ENCODE results near the gene RTEL1. TPM values are rescaled to one million over a fixed set of nuclear protein-coding genes. Genes with fewer than 3 reads are reported as not detected.
A peak's percentile ranks its signal among the peaks of the same experiment; 100 is the strongest.

RTEL1 gene
- total RNA-seq, 2 donors from 2014 or later = 13.5 to 17.3 TPM

- no peak for DNase-seq
- intact Hi-C loops (cut with DNase I) = no loop called here
- no peak for ATAC-seq
Measured at GRCh38 chr20:63733579-63734081, 75.5 kb downstream of the RTEL1 start.

GRCh38 chr20:63734111-63734945 is 76.2 kb downstream of the RTEL1 start:
- no peak for DNase-seq
- no peak for ATAC-seq
- intact Hi-C loops (cut with DNase I) = no loop called here

DNA sequence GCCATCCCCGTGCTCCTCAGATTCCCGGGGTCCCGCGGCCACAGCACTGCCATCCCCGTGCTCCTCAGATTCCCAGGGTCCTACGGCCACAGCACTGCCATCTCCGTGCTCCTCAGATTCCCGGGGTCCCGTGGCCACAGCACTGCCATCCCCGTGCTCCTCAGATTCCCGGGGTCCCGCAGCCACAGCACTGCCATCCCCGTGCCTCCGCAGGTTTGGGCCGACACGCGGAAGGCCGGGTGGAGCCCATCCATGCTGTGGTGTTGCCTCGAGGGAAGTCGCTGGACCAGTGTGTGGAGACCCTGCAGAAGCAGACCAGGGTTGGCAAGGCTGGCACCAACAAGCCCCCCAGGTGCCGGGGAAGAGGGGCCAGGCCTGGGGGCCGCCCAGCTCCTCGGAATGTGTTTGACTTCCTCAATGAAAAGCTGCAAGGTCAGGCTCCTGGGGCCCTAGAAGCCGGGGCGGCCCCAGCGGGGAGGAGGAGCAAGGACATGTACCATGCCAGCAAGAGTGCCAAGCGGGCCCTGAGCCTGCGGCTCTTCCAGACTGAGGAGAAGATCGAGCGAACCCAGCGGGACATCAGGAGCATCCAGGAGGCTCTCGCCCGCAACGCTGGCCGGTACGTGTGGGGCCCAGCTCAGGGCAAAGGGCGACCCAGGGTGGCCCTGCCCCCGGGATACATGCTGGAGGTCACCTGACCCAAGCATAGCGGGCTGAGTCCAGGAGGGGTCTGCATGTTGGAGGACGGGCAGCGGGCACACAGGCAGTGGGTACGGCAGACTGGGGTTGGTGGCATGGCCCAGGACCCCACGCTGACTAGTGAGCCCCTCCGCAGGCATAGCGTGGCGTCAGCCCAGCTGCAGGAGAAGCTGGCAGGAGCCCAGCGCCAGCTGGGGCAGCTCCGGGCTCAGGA is 77.1 kb downstream of the RTEL1 start:
- ATAC-seq = no peak
- intact Hi-C loops (cut with DNase I) = no loop called here
- DNase-seq = no peak

DNA sequence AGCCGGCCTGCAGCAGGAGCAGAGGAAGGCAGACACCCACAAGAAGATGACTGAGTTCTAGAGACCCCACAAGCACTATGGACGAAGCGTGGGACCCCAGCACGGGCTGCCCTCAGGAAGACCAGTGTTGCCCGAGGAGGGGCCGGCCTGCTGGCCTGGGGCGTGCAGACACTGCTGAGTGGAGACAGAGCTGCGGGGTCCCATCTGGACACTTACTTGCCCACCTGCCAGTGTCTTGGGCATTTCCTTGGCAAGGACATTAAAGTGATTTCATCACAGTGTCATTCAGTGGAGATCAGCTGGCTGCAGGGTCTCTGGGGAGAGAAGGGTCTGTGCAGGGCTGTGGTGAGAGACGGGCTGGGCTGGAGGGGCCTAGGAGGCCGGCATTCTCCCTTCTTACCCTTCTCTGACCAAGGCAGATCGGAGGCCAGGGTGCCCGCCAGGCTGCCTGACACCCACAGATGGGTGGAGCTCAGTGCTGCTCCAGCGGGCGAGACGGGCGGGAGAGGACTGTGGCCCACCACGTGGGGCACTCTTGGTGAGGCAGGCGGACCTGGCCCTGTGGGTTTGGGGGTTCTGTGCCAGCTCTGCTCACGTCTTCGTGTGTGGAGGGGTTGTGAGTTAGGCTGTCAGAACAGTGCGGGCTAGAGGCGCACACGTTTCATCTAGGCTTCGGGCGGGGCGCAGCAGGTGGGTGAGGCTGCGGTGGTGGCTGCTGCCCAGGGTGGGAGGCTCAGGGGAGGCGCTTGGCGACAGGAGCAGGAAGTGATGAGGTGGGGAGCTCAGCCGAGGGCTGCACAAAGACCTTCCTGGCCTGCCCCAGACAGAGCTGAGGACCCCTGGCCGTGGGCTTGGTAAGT is 78.0 kb downstream of the RTEL1 start, which contains the start of gene LIME1:
LIME1 (plus strand) TSS at position 806 of the 860 bp plus-strand sequence. CDS start 886 bp downstream, outside the sequence.
- ATAC-seq (no peak), DNase-seq (no peak)
- intact Hi-C loops (cut with DNase I) = no loop called here

- no peak for DNase-seq
- intact Hi-C loops (cut with DNase I) = no loop called here
- no peak for ATAC-seq
Measured at GRCh38 chr20:63736893-63737694, 79.0 kb downstream of the RTEL1 start.

GRCh38 chr20:63737695-63737944 is 79.5 kb downstream of the RTEL1 start:
- intact Hi-C loops (cut with DNase I) = no loop called here
- DNase-seq = no peak

GRCh38 chr20:63737945-63738686 is 80.0 kb downstream of the RTEL1 start:
- intact Hi-C loops (cut with DNase I) = no loop called here
- ATAC-seq = no peak

More at GRCh38 chr20:63737695-63737944, 79.5 kb downstream of the RTEL1 start:
- ATAC-seq = no peak

DNA sequence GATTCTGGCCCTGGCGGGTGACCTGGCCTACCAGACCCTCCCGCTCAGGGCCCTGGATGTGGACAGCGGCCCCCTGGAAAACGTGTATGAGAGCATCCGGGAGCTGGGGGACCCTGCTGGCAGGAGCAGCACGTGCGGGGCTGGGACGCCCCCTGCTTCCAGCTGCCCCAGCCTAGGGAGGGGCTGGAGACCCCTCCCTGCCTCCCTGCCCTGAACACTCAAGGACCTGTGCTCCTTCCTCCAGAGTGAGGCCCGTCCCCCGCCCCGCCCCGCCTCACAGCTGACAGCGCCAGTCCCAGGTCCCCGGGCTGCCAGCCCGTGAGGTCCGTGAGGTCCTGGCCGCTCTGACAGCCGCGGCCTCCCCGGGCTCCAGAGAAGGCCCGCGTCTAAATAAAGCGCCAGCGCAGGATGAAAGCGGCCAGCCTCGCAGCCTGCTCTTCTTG is 80.6 kb downstream of the RTEL1 start:
- DNase-seq (peak; percentile 77), ATAC-seq (peak; percentile 26 to 28)
- intact Hi-C loops (cut with DNase I) = no loop called here

More at GRCh38 chr20:63737945-63738686, 80.0 kb downstream of the RTEL1 start:
- no peak for DNase-seq

DNA sequence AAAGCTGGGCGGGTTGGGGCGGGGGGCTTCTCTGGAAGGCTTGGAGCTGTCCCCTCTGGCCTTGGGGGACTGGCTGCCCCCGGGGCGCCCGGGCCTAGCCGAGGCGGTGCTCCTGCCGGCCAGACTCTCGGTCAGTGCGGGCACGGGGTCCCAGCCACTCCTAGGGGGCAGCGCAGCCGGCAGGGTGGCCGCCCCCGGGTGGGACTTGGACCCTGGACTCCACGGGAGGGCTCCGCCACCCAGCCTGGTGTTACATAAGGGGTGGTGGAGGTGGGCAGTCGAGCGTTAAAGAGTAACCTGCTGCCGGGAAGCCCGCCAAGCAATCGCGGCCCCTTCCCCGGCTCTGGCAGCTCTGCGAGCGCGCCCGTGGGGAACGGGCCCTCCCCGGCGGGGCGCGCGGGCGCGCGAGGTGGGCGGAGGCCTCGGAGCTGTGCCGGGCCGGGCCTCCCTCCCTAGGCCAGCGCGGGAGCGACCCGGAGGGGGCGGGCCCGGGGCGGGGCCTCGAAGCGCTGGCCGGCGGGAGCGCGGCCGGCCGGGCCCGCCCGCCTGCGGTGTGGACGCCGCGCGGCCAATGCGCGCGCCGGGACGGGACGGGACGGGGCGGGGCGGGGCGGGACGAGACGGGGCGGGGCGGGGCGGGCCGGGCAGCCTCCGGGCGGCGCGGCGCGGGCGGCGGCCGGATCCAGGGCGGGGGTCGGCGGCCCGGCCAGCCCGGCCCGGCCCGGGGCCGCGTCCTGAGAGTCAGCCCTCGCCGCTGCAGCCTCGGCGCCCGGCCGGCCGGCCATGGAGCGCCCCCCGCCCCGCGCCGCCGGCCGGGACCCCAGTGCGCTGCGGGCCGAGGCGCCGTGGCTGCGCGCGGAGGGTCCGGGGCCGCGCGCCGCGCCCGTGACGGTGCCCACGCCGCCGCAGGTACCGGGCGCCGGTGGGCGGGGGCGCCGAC is 81.3 kb downstream of the RTEL1 start, which contains the start of gene SLC2A4RG:
SLC2A4RG (plus strand) TSS at position 647 of the 940 bp plus-strand sequence; CDS start at position 784, 137 bp downstream.
- ATAC-seq (peak; percentile 63 to 73), DNase-seq (peak; percentile 82)
- intact Hi-C loops (cut with DNase I) = no loop called here

DNA sequence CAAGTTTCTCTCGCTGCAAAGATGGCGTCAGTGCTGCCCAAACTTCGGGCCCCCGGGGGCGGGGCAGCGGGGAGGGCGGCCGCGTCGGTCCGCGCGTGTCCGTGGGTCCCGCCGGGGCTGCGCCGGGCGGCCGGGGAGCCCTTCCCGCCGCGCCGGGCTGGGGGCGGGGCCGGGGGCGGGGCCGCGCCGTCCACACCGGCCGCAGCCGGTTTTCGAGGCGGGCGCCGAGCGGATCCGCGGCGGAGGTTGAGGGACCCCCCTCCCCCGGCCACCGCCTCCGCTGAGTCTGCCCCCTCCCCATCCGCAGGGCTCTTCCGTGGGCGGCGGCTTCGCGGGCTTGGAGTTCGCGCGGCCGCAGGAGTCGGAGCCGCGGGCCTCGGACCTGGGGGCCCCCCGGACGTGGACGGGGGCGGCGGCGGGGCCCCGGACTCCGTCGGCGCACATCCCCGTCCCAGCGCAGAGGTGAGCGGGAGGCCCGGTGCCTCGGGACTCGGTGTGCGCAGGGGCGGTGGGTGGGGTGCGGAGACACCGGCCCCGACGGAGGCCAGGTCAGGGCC is 82.0 kb downstream of the RTEL1 start:
- ATAC-seq (peak; percentile 1 to 20), DNase-seq (peak; percentile 60)
- intact Hi-C loops (cut with DNase I) = no loop called here

- intact Hi-C loops (cut with DNase I) = no loop called here
- DNase-seq (peak; percentile 93), ATAC-seq (peak; percentile 75 to 80)
Measured at GRCh38 chr20:63740627-63741353, 82.7 kb downstream of the RTEL1 start.

DNA sequence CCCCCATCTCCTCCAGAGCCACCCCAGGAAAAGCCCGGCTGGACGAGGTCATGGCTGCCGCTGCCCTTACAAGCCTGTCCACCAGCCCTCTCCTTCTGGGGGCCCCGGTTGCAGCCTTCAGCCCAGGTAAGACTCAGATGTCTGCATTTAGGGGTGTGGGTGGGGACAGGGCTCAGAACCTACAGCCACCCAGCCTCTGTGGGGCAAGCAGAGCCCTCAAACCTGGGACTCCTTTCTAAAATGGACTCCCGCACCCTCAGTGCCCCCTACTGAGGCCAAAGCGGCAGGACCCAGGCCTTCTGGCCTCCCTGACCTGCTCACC is 83.2 kb downstream of the RTEL1 start:
- ATAC-seq = no peak
- intact Hi-C loops (cut with DNase I) = no loop called here
- no peak for DNase-seq

GRCh38 chr20:63741676-63742380 is 83.7 kb downstream of the RTEL1 start:
- no peak for DNase-seq
- intact Hi-C loops (cut with DNase I) = no loop called here
- no peak for ATAC-seq

GRCh38 chr20:63742381-63743024 is 84.4 kb downstream of the RTEL1 start:
- no peak for DNase-seq
- no peak for ATAC-seq
- intact Hi-C loops (cut with DNase I) = no loop called here
